ENCODE results near the gene SPRR1B.

- TF ChIP-seq CTCF (IDR thresholded peaks at IDR 0.05) = no peak
- TF ChIP-seq EZH2 (IDR thresholded peaks at IDR 0.05; ENCODE audit: borderline replicate concordance, insufficient read depth, low read depth, low read length, poor library complexity, severe bottlenecking) = no peak
Measured at GRCh38 chr1:153032677-153033308, 1.8 kb downstream of the SPRR1B start.

All from B cell (primary cell).